Endothelial cell (in vitro differentiated cells): ENCODE measurements around the gene POLR3C. TPM values are rescaled to one million over a fixed set of nuclear protein-coding genes. Genes with fewer than 3 reads are reported as not detected.

Source experiments
- DNase-seq: peaks from one replicate; pipeline ENCODE4 v3.0.0; 2021; ENCODE audit warnings: low spot score
- H3K27ac Mint-ChIP-seq: one replicate; pipeline ENCODE4 v1.8.0; 2021; ENCODE audit warnings: mixed read lengths, inconsistent platforms; ENCODE audit not compliant: unreplicated experiment
- H3K27me3 Mint-ChIP-seq: one replicate; pipeline ENCODE4 v1.8.0; 2021; ENCODE audit warnings: mild to moderate bottlenecking, moderate library complexity, mixed read lengths, inconsistent platforms; ENCODE audit not compliant: unreplicated experiment
- H3K36me3 Mint-ChIP-seq: one replicate; pipeline ENCODE4 v1.8.0; 2021; ENCODE audit warnings: mild to moderate bottlenecking, low read depth, mixed read lengths, inconsistent platforms; ENCODE audit not compliant: unreplicated experiment
- H3K4me1 Mint-ChIP-seq: one replicate; pipeline ENCODE4 v1.8.0; 2021; ENCODE audit warnings: mild to moderate bottlenecking, mixed read lengths, inconsistent platforms; ENCODE audit not compliant: unreplicated experiment
- H3K4me3 Mint-ChIP-seq: one replicate; pipeline ENCODE4 v1.8.0; 2021; ENCODE audit warnings: mild to moderate bottlenecking, mixed read lengths, inconsistent platforms; ENCODE audit not compliant: unreplicated experiment
- H3K9me3 Mint-ChIP-seq: one replicate; pipeline ENCODE4 v1.8.0; 2021; ENCODE audit warnings: mixed read lengths, inconsistent platforms; ENCODE audit not compliant: unreplicated experiment
- CTCF ChIP-seq: fragments of 200-600 bp; sonication (generic); IDR thresholded peaks from one replicate; pipeline ENCODE4 v1.5.0; 2021; ENCODE audit warnings: antibody characterized with exemption; ENCODE audit not compliant: unreplicated experiment
- total RNA-seq: library from RNA; stranded (reverse); fragmentation: NEBNext Ultra II Directional; extraction: Animal tissue kit (Norgen Biotek cat#: 25700); gene quantifications from one replicate; pipeline ENCODE4 v1.2.1, GENCODE V29; 2021; ENCODE audit not compliant: unreplicated experiment

Gene POLR3C
- total RNA-seq, 1 donor from 2014 or later = 28.4 TPM

DNA sequence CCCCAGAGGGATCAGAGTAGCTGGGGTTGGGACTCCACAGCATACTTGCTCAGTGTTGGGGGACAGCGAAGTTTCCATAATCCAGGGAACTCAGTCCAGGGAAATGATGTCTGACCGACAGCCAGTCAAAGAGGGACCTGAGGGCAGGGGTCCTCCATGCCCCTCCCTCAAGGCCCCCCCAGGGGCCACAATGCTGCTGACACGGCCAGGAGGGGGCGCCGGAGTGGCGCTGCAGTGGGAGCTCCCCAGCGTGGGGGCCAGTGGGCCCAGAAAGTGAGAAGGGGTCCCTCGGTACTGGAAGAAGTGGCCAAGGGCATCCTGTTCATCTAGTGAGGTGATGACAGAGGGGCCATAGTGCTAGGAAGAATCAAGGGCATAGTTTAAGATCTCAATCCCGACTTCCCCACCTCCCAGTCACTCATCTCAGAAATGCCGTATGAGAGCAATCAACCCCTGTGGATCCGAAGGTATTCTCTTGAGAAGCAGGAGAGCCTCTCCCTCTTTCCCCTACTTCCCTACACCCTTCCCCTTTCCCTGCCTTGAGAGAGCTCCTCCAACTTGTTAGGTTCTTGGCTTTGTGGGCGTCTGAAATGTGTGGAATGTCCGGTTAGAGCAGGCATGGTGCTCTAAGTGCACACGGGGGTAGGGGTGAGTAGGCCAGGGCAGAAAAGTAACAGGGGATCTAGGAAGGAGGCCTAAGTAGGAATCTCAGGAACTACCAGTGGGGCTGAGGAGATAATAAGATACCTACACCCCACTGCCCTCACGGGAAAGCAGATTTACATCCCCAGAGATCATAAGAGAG lies 25.6 kb downstream of the POLR3C start:
- H3K36me3 Mint-ChIP-seq = peaks cover 42% of the 10 kb centered on the region
- no peaks in the 10 kb centered on the region for H3K9me3 Mint-ChIP-seq
- no peaks in the 10 kb centered on the region for H3K4me1 Mint-ChIP-seq
- peak; percentile 19 for DNase-seq
- peak overlapping the region; percentile 34 for H3K4me3 Mint-ChIP-seq
- peak; percentile 53 for TF ChIP-seq CTCF
- H3K27me3 Mint-ChIP-seq = peaks cover 3% of the 10 kb centered on the region
- H3K27ac Mint-ChIP-seq = no peak overlapping the region

DNA sequence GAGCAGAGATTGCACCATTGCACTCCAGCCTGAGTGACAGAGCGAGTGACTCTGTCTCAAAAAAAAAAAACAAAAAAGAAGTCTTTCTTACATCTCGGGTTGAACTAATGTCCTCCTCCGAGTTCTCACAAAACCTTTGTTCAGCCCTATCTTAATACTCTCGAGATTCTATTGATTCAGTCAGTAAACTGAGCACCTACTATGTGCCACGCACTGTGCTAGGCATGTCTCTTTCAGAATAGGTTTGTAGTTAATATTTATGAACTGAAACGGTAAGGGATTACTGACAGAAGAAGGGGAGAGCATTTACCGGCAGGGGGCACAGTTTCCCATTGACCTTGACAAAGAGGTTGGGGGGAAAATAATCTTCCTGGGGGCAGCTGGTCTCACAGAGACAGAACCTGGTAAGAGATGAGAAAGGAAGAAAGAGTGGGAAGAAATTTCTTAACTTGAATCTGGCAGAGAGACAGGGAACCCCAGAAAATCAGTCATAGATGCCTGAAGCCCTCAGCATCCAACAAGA lies 31.5 kb downstream of the POLR3C start:
- H3K4me1 Mint-ChIP-seq = peaks cover 5% of the 10 kb centered on the region
- H3K36me3 Mint-ChIP-seq = peaks cover 42% of the 10 kb centered on the region
- H3K27ac Mint-ChIP-seq = no peak overlapping the region
- no peak for DNase-seq
- H3K27me3 Mint-ChIP-seq = peaks cover 8% of the 10 kb centered on the region
- H3K4me3 Mint-ChIP-seq = peak overlapping the region; percentile 32
- H3K9me3 Mint-ChIP-seq = no peaks in the 10 kb centered on the region
- TF ChIP-seq CTCF = no peak

- H3K27me3 Mint-ChIP-seq = peaks cover 8% of the 10 kb centered on the region
- no peak for TF ChIP-seq CTCF
- no peaks in the 10 kb centered on the region for H3K9me3 Mint-ChIP-seq
- peaks cover 5% of the 10 kb centered on the region for H3K4me1 Mint-ChIP-seq
- H3K36me3 Mint-ChIP-seq = peaks cover 35% of the 10 kb centered on the region
- peak overlapping the region; percentile 37 for H3K4me3 Mint-ChIP-seq
- no peak for DNase-seq
- H3K27ac Mint-ChIP-seq = no peak overlapping the region
These were observed 33.2 kb downstream of the POLR3C start for GRCh38 chr1:145857170-145857569.

- peaks cover 27% of the 10 kb centered on the region for H3K36me3 Mint-ChIP-seq
- no peaks in the 10 kb centered on the region for H3K9me3 Mint-ChIP-seq
- H3K27me3 Mint-ChIP-seq = peaks cover 8% of the 10 kb centered on the region
- no peak overlapping the region for H3K27ac Mint-ChIP-seq
- H3K4me3 Mint-ChIP-seq = peak overlapping the region; percentile 95
- TF ChIP-seq CTCF = no peak
- H3K4me1 Mint-ChIP-seq = peaks cover 5% of the 10 kb centered on the region
- peak; percentile 42 for DNase-seq
These were observed 34.4 kb downstream of the POLR3C start for GRCh38 chr1:145858238-145858900.
